GM23338 (cell line): Measurements from ENCODE around the gene SPATA9. TPM values are rescaled to one million over a fixed set of nuclear protein-coding genes. Genes with fewer than 3 reads are reported as not detected.

ENCODE experiments used
- ATAC-seq: fragments of 200-7000 bp; cut with Tn5 transposase; 3 replicates; pipeline ENCODE4 v1.9.1; 2020
- DNase-seq: peaks from one replicate; pipeline ENCODE4 v3.0.0-alpha.2; 2015; ENCODE audit warnings: low spot score
- H2AFZ ChIP-seq: fragments of 200-600 bp; sonication (generic); 2 replicates; pipeline ENCODE4 v1.8.0; 2016; ENCODE audit warnings: antibody characterized with exemption, mild to moderate bottlenecking, moderate library complexity
- H3F3A ChIP-seq: fragments of 200-600 bp; sonication (generic); replicated peaks from 2 replicates; pipeline ENCODE4 v1.8.0; 2017; ENCODE audit warnings: antibody characterized with exemption, mixed run types, low read depth
- H3K27ac ChIP-seq: fragments of 200-600 bp; sonication (generic); 2 replicates; pipeline ENCODE4 v1.6.1; 2016; ENCODE audit warnings: low read depth
- H3K27me3 ChIP-seq: fragments of 200-600 bp; sonication (generic); 2 replicates; pipeline ENCODE4 v1.8.0; 2016; ENCODE audit warnings: mild to moderate bottlenecking, mixed run types, moderate library complexity; ENCODE audit not compliant: insufficient read depth
- H3K36me3 ChIP-seq: fragments of 200-600 bp; sonication (generic); 2 replicates; pipeline ENCODE4 v1.8.0; 2016; ENCODE audit warnings: mild to moderate bottlenecking; ENCODE audit not compliant: insufficient read depth
- H3K4me1 ChIP-seq: fragments of 200-600 bp; sonication (generic); 2 replicates; pipeline ENCODE4 v1.8.0; 2016; ENCODE audit warnings: mild to moderate bottlenecking, moderate library complexity; ENCODE audit not compliant: insufficient read depth
- H3K4me2 ChIP-seq: fragments of 200-600 bp; sonication (generic); 2 replicates; pipeline ENCODE4 v1.7.1; 2017; ENCODE audit warnings: mixed run types
- H3K4me3 ChIP-seq: fragments of 200-600 bp; sonication (generic); 2 replicates; pipeline ENCODE4 v1.6.1; 2016; ENCODE audit warnings: mixed run types
- H3K79me2 ChIP-seq: fragments of 200-600 bp; sonication (generic); replicated peaks from 2 replicates; pipeline ENCODE4 v1.8.0; 2017; ENCODE audit warnings: mild to moderate bottlenecking; ENCODE audit not compliant: insufficient read depth
- H3K9me2 ChIP-seq: fragments of 200-600 bp; sonication (generic); 2 replicates; pipeline ENCODE4 v1.8.0; 2017; ENCODE audit not compliant: insufficient read depth
- H4K20me1 ChIP-seq: fragments of 200-600 bp; sonication (generic); replicated peaks from 2 replicates; pipeline ENCODE4 v1.8.0; 2017; ENCODE audit warnings: mild to moderate bottlenecking; ENCODE audit not compliant: insufficient read depth
- H3K27ac Mint-ChIP-seq: 2 replicates; pipeline ENCODE4 v1.8.0; 2020; ENCODE audit warnings: inconsistent platforms, mild to moderate bottlenecking, moderate library complexity, mixed read lengths
- H3K27me3 Mint-ChIP-seq: 3 replicates; pipeline ENCODE4 v1.8.0; 2022; ENCODE audit warnings: low read depth, mild to moderate bottlenecking, moderate library complexity, mixed read lengths, inconsistent platforms; ENCODE audit not compliant: insufficient read depth, poor library complexity
- H3K36me3 Mint-ChIP-seq: 3 replicates; pipeline ENCODE4 v1.8.0; 2021; ENCODE audit warnings: low read depth, mild to moderate bottlenecking, inconsistent platforms, moderate library complexity, mixed read lengths
- H3K4me1 Mint-ChIP-seq: 3 replicates; pipeline ENCODE4 v1.8.0; 2020; ENCODE audit warnings: mild to moderate bottlenecking, inconsistent platforms, mixed read lengths
- H3K4me3 Mint-ChIP-seq: 3 replicates; pipeline ENCODE4 v1.8.0; 2021; ENCODE audit warnings: moderate library complexity, mild to moderate bottlenecking, inconsistent platforms, mixed read lengths
- H3K9me3 Mint-ChIP-seq: 3 replicates; pipeline ENCODE4 v1.8.0; 2020; ENCODE audit warnings: moderate library complexity, mild to moderate bottlenecking, inconsistent platforms, mixed read lengths
- CREB1 ChIP-seq: fragments of 250-450 bp; sonication (Bioruptor Pico); IDR thresholded peaks from 2 replicates; pipeline ENCODE4 v1.5.0; 2020; ENCODE audit warnings: low read depth, mild to moderate bottlenecking, moderate library complexity
- EZH2 ChIP-seq: fragments of 200-600 bp; sonication (generic); IDR thresholded peaks from one replicate; pipeline ENCODE4 v1.8.0; 2017; ENCODE audit warnings: antibody characterized with exemption, mild to moderate bottlenecking, low read depth; ENCODE audit not compliant: unreplicated experiment
- EZH2phosphoT487 ChIP-seq: fragments of 200-600 bp; sonication (generic); IDR thresholded peaks from one replicate; pipeline ENCODE4 v1.8.1; 2018; ENCODE audit warnings: antibody characterized with exemption; ENCODE audit not compliant: unreplicated experiment
- JUNB ChIP-seq: IDR thresholded peaks from one replicate; pipeline ENCODE4 v1.6.1; 2016; ENCODE audit warnings: antibody characterized with exemption; ENCODE audit not compliant: unreplicated experiment
- NANOG ChIP-seq: IDR thresholded peaks from 2 replicates; pipeline ENCODE4 v1.6.1; 2016; ENCODE audit warnings: antibody characterized with exemption, borderline replicate concordance
- POLR2AphosphoS5 ChIP-seq: IDR thresholded peaks from 2 replicates; pipeline ENCODE4 v1.6.1; 2016; ENCODE audit warnings: antibody characterized with exemption, low read depth
- STAT1 ChIP-seq: IDR thresholded peaks from one replicate; pipeline ENCODE4 v1.6.1; 2016; ENCODE audit warnings: antibody characterized with exemption; ENCODE audit not compliant: unreplicated experiment
- ZNF114 ChIP-seq: fragments of 250-450 bp; sonication (Bioruptor Pico); IDR thresholded peaks from 2 replicates; pipeline ENCODE4 v1.5.0; 2020; ENCODE audit warnings: mild to moderate bottlenecking, moderate library complexity
- ZNF331 ChIP-seq: fragments of 250-450 bp; sonication (Bioruptor Pico); IDR thresholded peaks from 2 replicates; pipeline ENCODE4 v1.5.0; 2020; ENCODE audit warnings: low read depth, mild to moderate bottlenecking, moderate library complexity
- polyA plus RNA-seq: library from polyadenylated mRNA; unstranded; fragments of >200 nt; fragmentation: Nextera tagmentation; extraction: Ambion mirVana; gene quantifications from 2 replicates; pipeline ENCODE4 v1.2.1, GENCODE V29; 2016
- total RNA-seq: library from RNA; depleted of rRNA; stranded (reverse); fragments of >200 nt; shearing (Covaris generic); gene quantifications from 2 replicates; pipeline ENCODE4 v1.2.3, GENCODE V29; 2014
- TF ChIP-seq, protein P1 (sequence below): IDR thresholded peaks from one replicate; pipeline ENCODE4 v1.6.1; 2018; ENCODE audit warnings: antibody characterized with exemption; ENCODE audit not compliant: unreplicated experiment
- TF ChIP-seq, protein P2 (sequence below): IDR thresholded peaks from 2 replicates; pipeline ENCODE4 v1.6.1; 2016; ENCODE audit warnings: antibody characterized with exemption
- TF ChIP-seq, protein P3 (sequence below): fragments of 250-450 bp; sonication (Bioruptor Pico); IDR thresholded peaks from 2 replicates; pipeline ENCODE4 v1.5.0; 2020; ENCODE audit warnings: mild to moderate bottlenecking, moderate library complexity
- TF ChIP-seq, protein P4 (sequence below), 2 experiments: fragments of 200-600 bp in 1 of 2; sonication (generic) in 1 of 2; conservative IDR thresholded peaks; 2 replicates each; pipeline versions ENCODE4 v1.5.1 to v1.6.1; 2016 to 2017; ENCODE audit warnings: antibody characterized with exemption in 2 of 2, low read depth in 2 of 2, mild to moderate bottlenecking in 2 of 2, moderate library complexity in 1 of 2

SPATA9 gene
- total and polyA plus RNA-seq, 2 experiments from 2014 or later = not detected

DNA sequence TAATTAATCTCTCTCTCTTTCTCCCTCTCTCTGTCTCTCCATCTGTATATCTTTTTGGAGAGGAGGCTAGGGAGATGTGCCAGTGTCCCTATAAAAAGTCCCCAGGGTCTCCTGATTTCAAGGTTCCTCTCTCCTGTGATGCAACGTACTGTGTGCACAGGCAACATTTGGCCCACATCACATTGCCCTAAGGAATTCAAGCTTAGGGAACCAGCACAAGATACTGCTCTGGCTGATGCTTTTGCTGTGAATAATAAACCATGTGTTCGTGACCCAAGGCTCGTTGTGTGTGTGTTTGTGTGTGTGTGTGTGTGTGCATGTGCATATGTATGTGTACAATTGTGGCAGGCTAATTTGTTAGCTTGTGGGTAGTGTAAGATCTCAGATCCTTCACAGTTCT, 9.7 kb downstream of the SPATA9 start:
- no peaks in the 10 kb centered on the region for H3F3A ChIP-seq
- no peaks in the 10 kb centered on the region for H4K20me1 ChIP-seq
- H3K4me1 ChIP-seq = no peaks in the 10 kb centered on the region
- TF ChIP-seq STAT1 = no peak
- no peak for TF ChIP-seq EZH2phosphoT487
- no peak for TF ChIP-seq JUNB
- no peak for TF ChIP-seq EZH2
- TF ChIP-seq, protein P1, sequence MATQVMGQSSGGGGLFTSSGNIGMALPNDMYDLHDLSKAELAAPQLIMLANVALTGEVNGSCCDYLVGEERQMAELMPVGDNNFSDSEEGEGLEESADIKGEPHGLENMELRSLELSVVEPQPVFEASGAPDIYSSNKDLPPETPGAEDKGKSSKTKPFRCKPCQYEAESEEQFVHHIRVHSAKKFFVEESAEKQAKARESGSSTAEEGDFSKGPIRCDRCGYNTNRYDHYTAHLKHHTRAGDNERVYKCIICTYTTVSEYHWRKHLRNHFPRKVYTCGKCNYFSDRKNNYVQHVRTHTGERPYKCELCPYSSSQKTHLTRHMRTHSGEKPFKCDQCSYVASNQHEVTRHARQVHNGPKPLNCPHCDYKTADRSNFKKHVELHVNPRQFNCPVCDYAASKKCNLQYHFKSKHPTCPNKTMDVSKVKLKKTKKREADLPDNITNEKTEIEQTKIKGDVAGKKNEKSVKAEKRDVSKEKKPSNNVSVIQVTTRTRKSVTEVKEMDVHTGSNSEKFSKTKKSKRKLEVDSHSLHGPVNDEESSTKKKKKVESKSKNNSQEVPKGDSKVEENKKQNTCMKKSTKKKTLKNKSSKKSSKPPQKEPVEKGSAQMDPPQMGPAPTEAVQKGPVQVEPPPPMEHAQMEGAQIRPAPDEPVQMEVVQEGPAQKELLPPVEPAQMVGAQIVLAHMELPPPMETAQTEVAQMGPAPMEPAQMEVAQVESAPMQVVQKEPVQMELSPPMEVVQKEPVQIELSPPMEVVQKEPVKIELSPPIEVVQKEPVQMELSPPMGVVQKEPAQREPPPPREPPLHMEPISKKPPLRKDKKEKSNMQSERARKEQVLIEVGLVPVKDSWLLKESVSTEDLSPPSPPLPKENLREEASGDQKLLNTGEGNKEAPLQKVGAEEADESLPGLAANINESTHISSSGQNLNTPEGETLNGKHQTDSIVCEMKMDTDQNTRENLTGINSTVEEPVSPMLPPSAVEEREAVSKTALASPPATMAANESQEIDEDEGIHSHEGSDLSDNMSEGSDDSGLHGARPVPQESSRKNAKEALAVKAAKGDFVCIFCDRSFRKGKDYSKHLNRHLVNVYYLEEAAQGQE = no peak
- TF ChIP-seq, protein P2, sequence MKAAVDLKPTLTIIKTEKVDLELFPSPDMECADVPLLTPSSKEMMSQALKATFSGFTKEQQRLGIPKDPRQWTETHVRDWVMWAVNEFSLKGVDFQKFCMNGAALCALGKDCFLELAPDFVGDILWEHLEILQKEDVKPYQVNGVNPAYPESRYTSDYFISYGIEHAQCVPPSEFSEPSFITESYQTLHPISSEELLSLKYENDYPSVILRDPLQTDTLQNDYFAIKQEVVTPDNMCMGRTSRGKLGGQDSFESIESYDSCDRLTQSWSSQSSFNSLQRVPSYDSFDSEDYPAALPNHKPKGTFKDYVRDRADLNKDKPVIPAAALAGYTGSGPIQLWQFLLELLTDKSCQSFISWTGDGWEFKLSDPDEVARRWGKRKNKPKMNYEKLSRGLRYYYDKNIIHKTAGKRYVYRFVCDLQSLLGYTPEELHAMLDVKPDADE = no peak
- no peak for TF ChIP-seq CREB1 (CRISPR knock-in tag)
- TF ChIP-seq, protein P3, sequence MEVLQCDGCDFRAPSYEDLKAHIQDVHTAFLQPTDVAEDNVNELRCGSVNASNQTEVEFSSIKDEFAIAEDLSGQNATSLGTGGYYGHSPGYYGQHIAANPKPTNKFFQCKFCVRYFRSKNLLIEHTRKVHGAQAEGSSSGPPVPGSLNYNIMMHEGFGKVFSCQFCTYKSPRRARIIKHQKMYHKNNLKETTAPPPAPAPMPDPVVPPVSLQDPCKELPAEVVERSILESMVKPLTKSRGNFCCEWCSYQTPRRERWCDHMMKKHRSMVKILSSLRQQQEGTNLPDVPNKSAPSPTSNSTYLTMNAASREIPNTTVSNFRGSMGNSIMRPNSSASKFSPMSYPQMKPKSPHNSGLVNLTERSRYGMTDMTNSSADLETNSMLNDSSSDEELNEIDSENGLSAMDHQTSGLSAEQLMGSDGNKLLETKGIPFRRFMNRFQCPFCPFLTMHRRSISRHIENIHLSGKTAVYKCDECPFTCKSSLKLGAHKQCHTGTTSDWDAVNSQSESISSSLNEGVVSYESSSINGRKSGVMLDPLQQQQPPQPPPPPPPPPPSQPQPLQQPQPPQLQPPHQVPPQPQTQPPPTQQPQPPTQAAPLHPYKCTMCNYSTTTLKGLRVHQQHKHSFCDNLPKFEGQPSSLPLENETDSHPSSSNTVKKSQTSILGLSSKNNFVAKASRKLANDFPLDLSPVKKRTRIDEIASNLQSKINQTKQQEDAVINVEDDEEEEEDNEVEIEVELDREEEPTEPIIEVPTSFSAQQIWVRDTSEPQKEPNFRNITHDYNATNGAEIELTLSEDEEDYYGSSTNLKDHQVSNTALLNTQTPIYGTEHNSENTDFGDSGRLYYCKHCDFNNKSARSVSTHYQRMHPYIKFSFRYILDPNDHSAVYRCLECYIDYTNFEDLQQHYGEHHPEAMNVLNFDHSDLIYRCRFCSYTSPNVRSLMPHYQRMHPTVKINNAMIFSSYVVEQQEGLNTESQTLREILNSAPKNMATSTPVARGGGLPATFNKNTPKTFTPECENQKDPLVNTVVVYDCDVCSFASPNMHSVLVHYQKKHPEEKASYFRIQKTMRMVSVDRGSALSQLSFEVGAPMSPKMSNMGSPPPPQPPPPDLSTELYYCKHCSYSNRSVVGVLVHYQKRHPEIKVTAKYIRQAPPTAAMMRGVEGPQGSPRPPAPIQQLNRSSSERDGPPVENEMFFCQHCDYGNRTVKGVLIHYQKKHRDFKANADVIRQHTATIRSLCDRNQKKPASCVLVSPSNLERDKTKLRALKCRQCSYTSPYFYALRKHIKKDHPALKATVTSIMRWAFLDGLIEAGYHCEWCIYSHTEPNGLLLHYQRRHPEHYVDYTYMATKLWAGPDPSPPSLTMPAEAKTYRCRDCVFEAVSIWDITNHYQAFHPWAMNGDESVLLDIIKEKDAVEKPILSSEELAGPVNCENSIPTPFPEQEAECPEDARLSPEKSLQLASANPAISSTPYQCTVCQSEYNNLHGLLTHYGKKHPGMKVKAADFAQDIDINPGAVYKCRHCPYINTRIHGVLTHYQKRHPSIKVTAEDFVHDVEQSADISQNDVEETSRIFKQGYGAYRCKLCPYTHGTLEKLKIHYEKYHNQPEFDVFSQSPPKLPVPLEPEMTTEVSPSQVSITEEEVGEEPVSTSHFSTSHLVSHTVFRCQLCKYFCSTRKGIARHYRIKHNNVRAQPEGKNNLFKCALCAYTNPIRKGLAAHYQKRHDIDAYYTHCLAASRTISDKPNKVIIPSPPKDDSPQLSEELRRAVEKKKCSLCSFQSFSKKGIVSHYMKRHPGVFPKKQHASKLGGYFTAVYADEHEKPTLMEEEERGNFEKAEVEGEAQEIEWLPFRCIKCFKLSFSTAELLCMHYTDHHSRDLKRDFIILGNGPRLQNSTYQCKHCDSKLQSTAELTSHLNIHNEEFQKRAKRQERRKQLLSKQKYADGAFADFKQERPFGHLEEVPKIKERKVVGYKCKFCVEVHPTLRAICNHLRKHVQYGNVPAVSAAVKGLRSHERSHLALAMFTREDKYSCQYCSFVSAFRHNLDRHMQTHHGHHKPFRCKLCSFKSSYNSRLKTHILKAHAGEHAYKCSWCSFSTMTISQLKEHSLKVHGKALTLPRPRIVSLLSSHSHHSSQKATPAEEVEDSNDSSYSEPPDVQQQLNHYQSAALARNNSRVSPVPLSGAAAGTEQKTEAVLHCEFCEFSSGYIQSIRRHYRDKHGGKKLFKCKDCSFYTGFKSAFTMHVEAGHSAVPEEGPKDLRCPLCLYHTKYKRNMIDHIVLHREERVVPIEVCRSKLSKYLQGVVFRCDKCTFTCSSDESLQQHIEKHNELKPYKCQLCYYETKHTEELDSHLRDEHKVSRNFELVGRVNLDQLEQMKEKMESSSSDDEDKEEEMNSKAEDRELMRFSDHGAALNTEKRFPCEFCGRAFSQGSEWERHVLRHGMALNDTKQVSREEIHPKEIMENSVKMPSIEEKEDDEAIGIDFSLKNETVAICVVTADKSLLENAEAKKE = no peak
- no peak for TF ChIP-seq NANOG
- TF ChIP-seq ZNF114 (CRISPR knock-in tag) = no peak
- TF ChIP-seq, protein P4, sequence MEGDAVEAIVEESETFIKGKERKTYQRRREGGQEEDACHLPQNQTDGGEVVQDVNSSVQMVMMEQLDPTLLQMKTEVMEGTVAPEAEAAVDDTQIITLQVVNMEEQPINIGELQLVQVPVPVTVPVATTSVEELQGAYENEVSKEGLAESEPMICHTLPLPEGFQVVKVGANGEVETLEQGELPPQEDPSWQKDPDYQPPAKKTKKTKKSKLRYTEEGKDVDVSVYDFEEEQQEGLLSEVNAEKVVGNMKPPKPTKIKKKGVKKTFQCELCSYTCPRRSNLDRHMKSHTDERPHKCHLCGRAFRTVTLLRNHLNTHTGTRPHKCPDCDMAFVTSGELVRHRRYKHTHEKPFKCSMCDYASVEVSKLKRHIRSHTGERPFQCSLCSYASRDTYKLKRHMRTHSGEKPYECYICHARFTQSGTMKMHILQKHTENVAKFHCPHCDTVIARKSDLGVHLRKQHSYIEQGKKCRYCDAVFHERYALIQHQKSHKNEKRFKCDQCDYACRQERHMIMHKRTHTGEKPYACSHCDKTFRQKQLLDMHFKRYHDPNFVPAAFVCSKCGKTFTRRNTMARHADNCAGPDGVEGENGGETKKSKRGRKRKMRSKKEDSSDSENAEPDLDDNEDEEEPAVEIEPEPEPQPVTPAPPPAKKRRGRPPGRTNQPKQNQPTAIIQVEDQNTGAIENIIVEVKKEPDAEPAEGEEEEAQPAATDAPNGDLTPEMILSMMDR (conservative IDR thresholded peaks at IDR 0.05; ENCODE audit: low read depth in 2 of 2) = no peak
- TF ChIP-seq POLR2AphosphoS5 = no peak
- no peak for TF ChIP-seq ZNF331 (CRISPR knock-in tag)
- H3K4me3 Mint-ChIP-seq = no peak overlapping the region
- H2AFZ ChIP-seq = no peak overlapping the region
- H3K27me3 Mint-ChIP-seq = no peaks in the 10 kb centered on the region
- no peak overlapping the region for H3K27ac ChIP-seq
- H3K27ac Mint-ChIP-seq = no peak overlapping the region
- H3K9me3 Mint-ChIP-seq = no peaks in the 10 kb centered on the region
- no peaks in the 10 kb centered on the region for H3K79me2 ChIP-seq
- no peaks in the 10 kb centered on the region for H3K36me3 ChIP-seq
- DNase-seq (no peak), ATAC-seq (no peak)
- no peaks in the 10 kb centered on the region for H3K4me1 Mint-ChIP-seq
- H3K4me3 ChIP-seq = no peak overlapping the region
- no peak overlapping the region for H3K4me2 ChIP-seq
- H3K27me3 ChIP-seq = no peaks in the 10 kb centered on the region
- H3K36me3 Mint-ChIP-seq = no peaks in the 10 kb centered on the region
- no peaks in the 10 kb centered on the region for H3K9me2 ChIP-seq
